Placental pericyte (primary cell): Measurements from ENCODE around the gene SKI. TPM values are rescaled to one million over a fixed set of nuclear protein-coding genes. Genes with fewer than 3 reads are reported as not detected.

Experiments
- total RNA-seq: library from RNA; depleted of rRNA; stranded (reverse); fragments of >200 nt; gene quantifications from 2 replicates; pipeline ENCODE4 v1.2.3, GENCODE V29; 2012

Gene SKI
- 20.6 and 37.7 TPM in 2 replicates for total RNA-seq

DNA sequence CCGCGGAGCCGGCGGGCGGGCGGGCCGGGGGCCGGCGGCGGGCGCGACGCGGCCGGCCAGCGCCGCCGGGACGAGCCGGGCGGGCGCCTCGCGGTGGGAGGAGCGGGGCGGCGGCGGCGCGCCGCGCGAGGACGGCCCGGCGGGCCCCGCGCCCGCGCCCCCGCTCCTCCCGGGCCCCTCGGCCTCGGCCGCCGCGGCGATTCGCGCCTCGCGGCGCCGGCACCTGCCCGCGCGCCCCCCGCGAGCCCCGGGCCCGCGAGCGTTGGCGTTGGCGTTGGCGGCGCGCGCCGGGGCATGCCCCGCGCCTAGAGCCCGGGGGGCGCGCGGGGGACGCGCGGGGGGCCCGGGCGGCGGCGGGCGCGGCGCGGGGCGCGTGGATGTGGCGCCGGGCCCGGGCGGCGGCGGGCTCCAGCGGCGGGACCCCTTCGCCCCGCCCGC, at the start of gene SKI:
SKI (plus strand) TSS at position 163 of the 438 bp plus-strand sequence. CDS start 448 bp downstream, outside the sequence.

DNA sequence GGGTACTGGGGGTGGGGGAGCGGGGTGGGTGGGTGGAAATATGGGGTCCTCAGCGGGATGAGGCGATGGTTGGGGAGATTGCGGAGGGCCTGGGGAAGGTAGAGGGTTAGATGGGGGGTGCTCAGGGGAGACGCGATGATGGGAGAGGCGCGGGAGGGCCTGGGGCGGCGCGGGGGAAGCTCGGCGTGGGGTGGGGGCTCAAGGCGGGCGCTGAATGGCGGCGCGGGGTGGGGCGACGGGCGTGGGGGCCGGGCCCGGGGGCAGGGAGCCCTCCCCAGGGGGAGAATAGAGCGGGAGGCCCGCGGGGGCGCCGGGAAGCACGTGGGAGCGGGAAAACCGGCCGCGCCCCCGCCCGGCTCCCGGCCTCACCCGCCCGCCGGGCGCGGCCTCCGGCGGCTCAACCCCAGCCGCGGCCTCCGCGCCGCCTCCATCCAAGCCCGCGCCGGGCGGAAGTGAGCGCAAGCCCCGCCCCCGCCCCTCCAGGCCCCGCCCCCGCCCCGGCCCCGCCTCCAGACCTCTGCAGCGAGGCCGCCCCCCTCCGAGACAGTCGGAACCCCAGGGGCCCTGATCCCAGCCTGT, 33.7 kb upstream of the SKI start, which contains the start of gene FAAP20:
FAAP20 (minus strand) TSS at position 454 of the 579 bp plus-strand sequence; CDS start at position 431, 23 bp downstream.

Other genes with a start within 250 kb of the SKI start
- gene CFAP74, start 224.5 kb upstream of the SKI start, total RNA-seq = not detected in 2 replicates
- not detected in 2 replicates for gene GABRD, start 209.0 kb upstream of the SKI start, total RNA-seq
- gene PRKCZ, start 177.9 kb upstream of the SKI start, total RNA-seq = 1.6 and 3.9 TPM in 2 replicates
- 24.9 TPM in 2 replicates for gene FAAP20, start 33.5 kb upstream of the SKI start, total RNA-seq
- 8.3 and 9.8 TPM in 2 replicates for gene MORN1, start 163.2 kb downstream of the SKI start, total RNA-seq
- gene RER1, start 163.5 kb downstream of the SKI start, total RNA-seq = 121 and 123 TPM in 2 replicates
- 34.8 and 38.2 TPM in 2 replicates for gene PEX10, start 184.2 kb downstream of the SKI start, total RNA-seq
- gene PLCH2, start 248.0 kb downstream of the SKI start, total RNA-seq = under 0.01 TPM in 2 replicates